OCI-LY7 (cell line): ENCODE data around the gene RXRB. TPM values are rescaled to one million over a fixed set of nuclear protein-coding genes. Genes with fewer than 3 reads are reported as not detected.
A peak's percentile ranks its signal among the peaks of the same experiment; 100 is the strongest.

Experiments
- Bru-seq: library from RNA; stranded (reverse); fragments of 400-500 nt; gene quantifications from one replicate; lab custom pipeline; 2021; lab: Mats Ljungman, UMichigan
- BruChase-seq, 2 experiments: library from RNA; stranded (reverse); fragments of 400-500 nt; gene quantifications; one replicate each; lab custom pipeline; 2021; lab: Mats Ljungman, UMichigan
- BruUV-seq: library from RNA; stranded (reverse); fragments of 400-500 nt; replicated peaks from 2 replicates; lab custom pipeline; 2021; lab: Mats Ljungman, UMichigan
- CTCF ChIA-PET: fragments of 300-600 bp; sonication (Branson Sonifier 250); formaldehyde crosslinking; loops from one replicate; lab custom pipeline; 2022; ENCODE audit warnings: antibody characterized with exemption; ENCODE audit not compliant: unreplicated experiment; lab: Charles Lee
- POLR2A ChIA-PET: fragments of 300-600 bp; sonication (Branson Sonifier 250); formaldehyde crosslinking; loops from one replicate; lab custom pipeline; 2022; ENCODE audit warnings: antibody characterized with exemption; lab: Charles Lee
- DNase-seq: peaks from one replicate; pipeline ENCODE4 v3.0.0-alpha.2; 2015; ENCODE audit warnings: low spot score
- H2AFZ ChIP-seq: fragments of 200-600 bp; sonication (generic), shearing (Covaris generic); 2 replicates; pipeline ENCODE4 v1.6.1; 2014; ENCODE audit warnings: mild to moderate bottlenecking, antibody characterized with exemption, low read length, moderate library complexity
- H3K27ac ChIP-seq: fragments of 200-600 bp; sonication (generic); 2 replicates; pipeline ENCODE4 v1.5.1; 2014; ENCODE audit warnings: mixed run types, low read depth, mild to moderate bottlenecking, moderate library complexity, low read length, inconsistent platforms; ENCODE audit not compliant: poor library complexity, severe bottlenecking
- H3K36me3 ChIP-seq: fragments of 200-600 bp; sonication (generic); 2 replicates; pipeline ENCODE4 v1.6.1; 2014; ENCODE audit warnings: mild to moderate bottlenecking, antibody characterized with exemption, low read length, moderate library complexity, mixed read lengths; ENCODE audit not compliant: insufficient read depth
- H3K4me1 ChIP-seq: fragments of 200-600 bp; sonication (generic); 2 replicates; pipeline ENCODE4 v1.5.1; 2014; ENCODE audit warnings: mild to moderate bottlenecking, low read length; ENCODE audit not compliant: insufficient read depth, poor library complexity, severe bottlenecking
- H3K4me2 ChIP-seq: fragments of 200-600 bp; sonication (generic); 2 replicates; pipeline ENCODE4 v1.6.1; 2014; ENCODE audit warnings: mild to moderate bottlenecking, low read length
- H3K4me3 ChIP-seq: fragments of 200-600 bp; sonication (generic); 2 replicates; pipeline ENCODE4 v1.5.1; 2014; ENCODE audit warnings: mild to moderate bottlenecking, low read depth, low read length; ENCODE audit not compliant: poor library complexity, severe bottlenecking
- H3K79me2 ChIP-seq: fragments of 200-600 bp; sonication (generic); 2 replicates; pipeline ENCODE4 v1.6.1; 2016; ENCODE audit warnings: low read depth, mild to moderate bottlenecking, low read length, moderate library complexity, mixed read lengths; ENCODE audit not compliant: insufficient read depth
- H3K9me2 ChIP-seq: fragments of 200-600 bp; sonication (generic); 2 replicates; pipeline ENCODE4 v1.6.1; 2016; ENCODE audit warnings: mild to moderate bottlenecking, low read length, mixed read lengths; ENCODE audit not compliant: insufficient read depth
- H3K9me3 ChIP-seq: fragments of 200-600 bp; sonication (generic); 2 replicates; pipeline ENCODE4 v1.6.1; 2014; ENCODE audit warnings: mild to moderate bottlenecking, mixed run types, low read length, mixed read lengths
- H4K20me1 ChIP-seq: fragments of 200-600 bp; sonication (generic); 2 replicates; pipeline ENCODE4 v1.6.1; 2014; ENCODE audit warnings: mild to moderate bottlenecking, antibody characterized with exemption, low read length, moderate library complexity, mixed read lengths; ENCODE audit not compliant: insufficient read depth
- EZH2phosphoT487 ChIP-seq: fragments of 200-600 bp; sonication (generic); IDR thresholded peaks from 2 replicates; pipeline ENCODE4 v1.6.1; 2018; ENCODE audit warnings: low read depth, borderline replicate concordance, mild to moderate bottlenecking, mixed run types, antibody characterized with exemption, low read length, moderate library complexity, mixed read lengths
- intact Hi-C: fragments of 100-400 bp; cut with micrococcal nuclease; formaldehyde crosslinking; loops from one replicate; pipeline ENCODE4 v1.10.0; 2022; ENCODE audit not compliant: unreplicated experiment
- long read RNA-seq: library from polyadenylated mRNA; stranded (forward); transcript quantifications from one replicate; pipeline ENCODE4 v2.0.0, GENCODE V29; 2022
- total RNA-seq, 2 experiments: library from RNA; depleted of rRNA in 1 of 2; stranded (reverse); fragments of >200 nt in 1 of 2; shearing (Covaris generic) in 1 of 2; gene quantifications; 2 replicates each; pipeline ENCODE4 v1.2.3, GENCODE V29; 2014 to 2022
- TF ChIP-seq, protein P1 (sequence below): fragments of 200-600 bp; sonication (generic); conservative IDR thresholded peaks from 2 replicates; pipeline ENCODE4 v1.5.1; 2014; ENCODE audit warnings: mild to moderate bottlenecking, antibody characterized with exemption, low read length, moderate library complexity, mixed read lengths

The RXRB gene
- 30.6 and 32.5 TPM in 2 replicates for total RNA-seq (2014; rRNA removed; shearing (Covaris generic))
- total RNA-seq (2022): 47.3 and 48.5 TPM in 2 replicates
- percentile 70 among the genes with signal in this experiment for Bru-seq, nascent RNA
- BruChase-seq, experiment 1, labeled RNA remaining after a 6-hour chase: percentile 73 among the genes with signal in this experiment
- percentile 85 among the genes with signal in this experiment for BruChase-seq, experiment 2, labeled RNA remaining after a 2-hour chase
- long read RNA-seq, transcript RXRB-202 (10 exons, 2,846 nt): minor isoform, 5 of 31 reads
- long read RNA-seq, transcript RXRB-201 (10 exons, 2,908 nt): major isoform, 7 of 31 reads
- long read RNA-seq, partial matches to known transcripts: 4 of 31 reads
- long read RNA-seq, other reads (novel, unspliced or antisense): 13 of 31 reads

DNA sequence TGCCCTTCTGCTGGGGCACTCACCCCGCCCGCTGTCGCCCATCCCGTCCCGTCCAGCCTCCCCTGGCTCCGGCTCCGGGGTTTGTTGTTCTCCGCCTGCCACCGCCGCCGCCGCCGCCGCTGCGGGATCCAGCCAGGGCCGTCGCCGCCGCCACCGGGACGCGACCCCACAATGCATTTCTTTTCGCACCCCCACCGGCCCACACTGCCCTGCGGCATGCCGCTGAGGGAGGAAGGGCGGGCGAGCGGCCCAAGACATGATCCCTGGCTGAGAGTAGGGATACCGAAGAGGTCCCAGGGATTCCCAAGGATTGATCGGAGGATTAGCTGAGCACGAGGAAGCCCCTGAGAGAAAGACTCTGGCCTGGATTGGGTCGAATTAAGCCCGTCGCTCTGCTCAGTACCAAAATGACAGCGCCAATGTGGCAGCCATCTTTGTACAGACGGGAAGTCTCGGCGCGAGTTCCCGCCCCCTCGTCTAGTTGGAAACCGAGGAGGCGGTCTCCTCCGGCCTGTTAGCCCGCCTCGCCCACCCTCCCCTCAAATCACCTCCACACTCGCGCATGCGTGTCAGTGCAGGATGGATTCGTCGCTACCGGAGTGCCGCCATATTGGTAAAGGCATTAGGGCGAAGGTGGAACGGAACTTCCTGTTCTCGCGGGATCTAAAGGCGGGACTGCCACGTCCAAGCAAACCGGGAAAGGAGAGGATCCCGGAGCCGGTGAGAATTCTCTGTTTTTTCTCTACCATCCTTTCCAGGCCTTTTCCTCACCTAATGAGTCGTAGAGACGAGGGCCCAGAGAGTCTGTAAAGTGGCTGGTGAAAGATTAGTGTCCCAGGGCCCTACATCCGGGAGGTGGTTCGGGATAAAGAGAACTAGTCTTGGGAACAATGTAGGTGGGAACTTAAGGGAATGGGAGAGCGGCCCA lies at the start of gene RXRB, which contains the start of gene SLC39A7:
RXRB (minus strand) TSS at position 447 of the 928 bp plus-strand sequence; CDS start at position 258, 189 bp downstream.
SLC39A7 (plus strand) TSS at position 649 of the 928 bp plus-strand sequence. CDS start 379 bp downstream, outside the sequence.
- intact Hi-C loops: loop anchor here (2.0 to 10.0 kb wide), 2 partner anchors 72 to 214 kb away; partner anchors contain the start of genes CUTA, PHF1 and RPS18
- no TSS peak for BruUV-seq
- ChIA-PET POLR2A (interaction anchor here (0.7 to 1.0 kb wide), 2 partner anchors 17 to 49 kb away, joined by 4 to 8 read pairs; no protein-coding TSS in a partner anchor), CTCF (no interaction called here)
- peak within 1 kb of the TSS; percentile 79 for H2AFZ ChIP-seq
- H3K9me3 ChIP-seq: no peaks in the 10 kb centered on the region
- peaks cover 50% of the 10 kb centered on the region for H3K36me3 ChIP-seq
- peaks cover 57% of the 10 kb centered on the region for H3K4me1 ChIP-seq
- peak within 1 kb of the TSS; percentile 77 for H3K27ac ChIP-seq
- H3K79me2 ChIP-seq: peaks cover 28% of the 10 kb centered on the region; the same call in 1 of the 2 replicates
- no peaks in the 10 kb centered on the region; the same call in 1 of the 2 replicates for H4K20me1 ChIP-seq
- DNase-seq: peak; percentile 99
- TF ChIP-seq, protein P1, sequence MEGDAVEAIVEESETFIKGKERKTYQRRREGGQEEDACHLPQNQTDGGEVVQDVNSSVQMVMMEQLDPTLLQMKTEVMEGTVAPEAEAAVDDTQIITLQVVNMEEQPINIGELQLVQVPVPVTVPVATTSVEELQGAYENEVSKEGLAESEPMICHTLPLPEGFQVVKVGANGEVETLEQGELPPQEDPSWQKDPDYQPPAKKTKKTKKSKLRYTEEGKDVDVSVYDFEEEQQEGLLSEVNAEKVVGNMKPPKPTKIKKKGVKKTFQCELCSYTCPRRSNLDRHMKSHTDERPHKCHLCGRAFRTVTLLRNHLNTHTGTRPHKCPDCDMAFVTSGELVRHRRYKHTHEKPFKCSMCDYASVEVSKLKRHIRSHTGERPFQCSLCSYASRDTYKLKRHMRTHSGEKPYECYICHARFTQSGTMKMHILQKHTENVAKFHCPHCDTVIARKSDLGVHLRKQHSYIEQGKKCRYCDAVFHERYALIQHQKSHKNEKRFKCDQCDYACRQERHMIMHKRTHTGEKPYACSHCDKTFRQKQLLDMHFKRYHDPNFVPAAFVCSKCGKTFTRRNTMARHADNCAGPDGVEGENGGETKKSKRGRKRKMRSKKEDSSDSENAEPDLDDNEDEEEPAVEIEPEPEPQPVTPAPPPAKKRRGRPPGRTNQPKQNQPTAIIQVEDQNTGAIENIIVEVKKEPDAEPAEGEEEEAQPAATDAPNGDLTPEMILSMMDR: no peak
- TF ChIP-seq EZH2phosphoT487: no peak
- peak within 1 kb of the TSS; percentile 100 for H3K4me2 ChIP-seq
- no peaks in the 10 kb centered on the region for H3K9me2 ChIP-seq
- H3K4me3 ChIP-seq: peak within 1 kb of the TSS; percentile 96

DNA sequence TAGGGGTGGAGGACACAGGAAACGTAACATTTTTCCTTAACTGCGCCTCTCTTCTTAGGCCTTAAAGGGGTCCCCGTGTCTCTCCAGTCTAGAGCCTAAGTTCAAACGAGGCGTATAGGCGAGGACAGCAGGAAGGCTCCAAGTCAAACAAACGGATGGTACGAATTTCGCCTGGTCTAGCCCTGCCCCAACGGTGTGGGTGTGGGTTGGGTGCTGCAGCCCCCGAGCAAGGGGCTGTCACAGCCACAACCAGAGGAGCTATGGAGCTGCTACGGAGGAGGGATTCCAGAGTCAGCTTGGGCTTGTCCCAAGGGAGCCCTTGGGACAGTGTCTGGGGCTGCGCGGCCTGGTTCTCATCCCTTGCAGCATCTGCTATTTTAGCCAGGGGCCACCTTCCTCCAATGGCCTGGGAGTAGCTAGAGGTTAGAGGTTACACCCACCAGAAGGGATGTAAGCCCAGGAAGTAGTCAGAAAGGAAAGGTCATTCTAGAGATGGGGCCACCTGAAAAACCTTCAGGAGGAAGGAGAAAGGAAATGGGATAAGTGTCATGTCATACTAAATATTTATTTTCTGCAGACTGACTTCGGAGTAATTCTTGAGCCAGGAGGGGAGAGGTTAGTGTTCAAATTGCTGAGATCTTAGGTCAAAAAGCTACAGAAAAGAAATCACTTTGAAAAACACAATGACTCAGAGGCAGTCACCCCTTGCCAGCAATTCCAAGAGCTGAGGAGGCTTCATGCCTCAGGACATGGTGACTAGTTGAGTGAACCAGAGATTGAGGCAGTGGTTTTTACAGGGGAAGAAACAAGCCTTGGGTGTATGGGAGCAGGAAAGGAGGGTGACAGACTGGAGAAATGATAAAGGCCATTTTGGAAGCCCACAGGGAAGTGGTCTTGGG lies 49.5 kb upstream of the RXRB start:
- no peaks in the 10 kb centered on the region for H3K79me2 ChIP-seq
- POLR2A ChIA-PET: interaction anchor here (0.7 to 3.8 kb wide), 6 partner anchors 10 to 180 kb away, joined by 3 to 19 read pairs (median 4); partner anchors contain the start of genes RPS18 and VPS52
- peaks cover 22% of the 10 kb centered on the region for H3K36me3 ChIP-seq
- peak overlapping the region; percentile 99 for H3K4me2 ChIP-seq
- H3K9me3 ChIP-seq: no peaks in the 10 kb centered on the region
- no peak for DNase-seq
- no peaks in the 10 kb centered on the region for H3K9me2 ChIP-seq
- H3K4me1 ChIP-seq: peaks cover 23% of the 10 kb centered on the region
- peak overlapping the region; percentile 59 for H2AFZ ChIP-seq
- intact Hi-C loops: loop anchor here (1.0 to 5.0 kb wide), 2 partner anchors 21 to 238 kb away; partner anchors contain the start of gene VPS52
- TSS peak; percentile 66 for BruUV-seq
- CTCF ChIA-PET: interaction anchor here (1.2 kb wide), 1 partner anchor 45 kb away, joined by 3 read pairs; the partner anchor contains the start of gene HSD17B8
- TF ChIP-seq EZH2phosphoT487: no peak
- TF ChIP-seq, protein P1: no peak
- H4K20me1 ChIP-seq: no peaks in the 10 kb centered on the region
- H3K4me3 ChIP-seq: peak overlapping the region; percentile 73
- H3K27ac ChIP-seq: peak overlapping the region; percentile 74
